OCI-LY7 (cell line): ENCODE data around the gene TGIF2. TPM values are rescaled to one million over a fixed set of nuclear protein-coding genes. Genes with fewer than 3 reads are reported as not detected.

Experiments
- BruUV-seq: library from RNA; stranded (reverse); fragments of 400-500 nt; replicated peaks from 2 replicates; lab custom pipeline; 2021; lab: Mats Ljungman, UMichigan
- CTCF ChIA-PET: fragments of 300-600 bp; sonication (Branson Sonifier 250); formaldehyde crosslinking; loops from one replicate; lab custom pipeline; 2022; ENCODE audit warnings: antibody characterized with exemption; ENCODE audit not compliant: unreplicated experiment; lab: Charles Lee
- POLR2A ChIA-PET: fragments of 300-600 bp; sonication (Branson Sonifier 250); formaldehyde crosslinking; loops from one replicate; lab custom pipeline; 2022; ENCODE audit warnings: antibody characterized with exemption; lab: Charles Lee
- DNase-seq: peaks from one replicate; pipeline ENCODE4 v3.0.0-alpha.2; 2015; ENCODE audit warnings: low spot score
- H2AFZ ChIP-seq: fragments of 200-600 bp; sonication (generic), shearing (Covaris generic); 2 replicates; pipeline ENCODE4 v1.6.1; 2014; ENCODE audit warnings: mild to moderate bottlenecking, antibody characterized with exemption, low read length, moderate library complexity
- H3K27ac ChIP-seq: fragments of 200-600 bp; sonication (generic); 2 replicates; pipeline ENCODE4 v1.5.1; 2014; ENCODE audit warnings: mixed run types, low read depth, mild to moderate bottlenecking, moderate library complexity, low read length, inconsistent platforms; ENCODE audit not compliant: poor library complexity, severe bottlenecking
- H3K36me3 ChIP-seq: fragments of 200-600 bp; sonication (generic); 2 replicates; pipeline ENCODE4 v1.6.1; 2014; ENCODE audit warnings: mild to moderate bottlenecking, antibody characterized with exemption, low read length, moderate library complexity, mixed read lengths; ENCODE audit not compliant: insufficient read depth
- H3K4me1 ChIP-seq: fragments of 200-600 bp; sonication (generic); 2 replicates; pipeline ENCODE4 v1.5.1; 2014; ENCODE audit warnings: mild to moderate bottlenecking, low read length; ENCODE audit not compliant: insufficient read depth, poor library complexity, severe bottlenecking
- H3K4me2 ChIP-seq: fragments of 200-600 bp; sonication (generic); 2 replicates; pipeline ENCODE4 v1.6.1; 2014; ENCODE audit warnings: mild to moderate bottlenecking, low read length
- H3K4me3 ChIP-seq: fragments of 200-600 bp; sonication (generic); 2 replicates; pipeline ENCODE4 v1.5.1; 2014; ENCODE audit warnings: mild to moderate bottlenecking, low read depth, low read length; ENCODE audit not compliant: poor library complexity, severe bottlenecking
- H3K79me2 ChIP-seq: fragments of 200-600 bp; sonication (generic); 2 replicates; pipeline ENCODE4 v1.6.1; 2016; ENCODE audit warnings: low read depth, mild to moderate bottlenecking, low read length, moderate library complexity, mixed read lengths; ENCODE audit not compliant: insufficient read depth
- H3K9me2 ChIP-seq: fragments of 200-600 bp; sonication (generic); 2 replicates; pipeline ENCODE4 v1.6.1; 2016; ENCODE audit warnings: mild to moderate bottlenecking, low read length, mixed read lengths; ENCODE audit not compliant: insufficient read depth
- H3K9me3 ChIP-seq: fragments of 200-600 bp; sonication (generic); 2 replicates; pipeline ENCODE4 v1.6.1; 2014; ENCODE audit warnings: mild to moderate bottlenecking, mixed run types, low read length, mixed read lengths
- H4K20me1 ChIP-seq: fragments of 200-600 bp; sonication (generic); 2 replicates; pipeline ENCODE4 v1.6.1; 2014; ENCODE audit warnings: mild to moderate bottlenecking, antibody characterized with exemption, low read length, moderate library complexity, mixed read lengths; ENCODE audit not compliant: insufficient read depth
- CTCF ChIP-seq: fragments of 200-600 bp; sonication (generic); conservative IDR thresholded peaks from 2 replicates; pipeline ENCODE4 v1.5.1; 2014; ENCODE audit warnings: mild to moderate bottlenecking, antibody characterized with exemption, low read length, moderate library complexity, mixed read lengths
- EZH2phosphoT487 ChIP-seq: fragments of 200-600 bp; sonication (generic); IDR thresholded peaks from 2 replicates; pipeline ENCODE4 v1.6.1; 2018; ENCODE audit warnings: low read depth, borderline replicate concordance, mild to moderate bottlenecking, mixed run types, antibody characterized with exemption, low read length, moderate library complexity, mixed read lengths
- intact Hi-C: fragments of 100-400 bp; cut with micrococcal nuclease; formaldehyde crosslinking; loops from one replicate; pipeline ENCODE4 v1.10.0; 2022; ENCODE audit not compliant: unreplicated experiment
- total RNA-seq, 2 experiments: library from RNA; depleted of rRNA in 1 of 2; stranded (reverse); fragments of >200 nt in 1 of 2; shearing (Covaris generic) in 1 of 2; gene quantifications; 2 replicates each; pipeline ENCODE4 v1.2.3, GENCODE V29; 2014 to 2022

Gene TGIF2
- total RNA-seq, 2 experiments from 2014 or later, result 41.3 to 45.2 TPM

DNA sequence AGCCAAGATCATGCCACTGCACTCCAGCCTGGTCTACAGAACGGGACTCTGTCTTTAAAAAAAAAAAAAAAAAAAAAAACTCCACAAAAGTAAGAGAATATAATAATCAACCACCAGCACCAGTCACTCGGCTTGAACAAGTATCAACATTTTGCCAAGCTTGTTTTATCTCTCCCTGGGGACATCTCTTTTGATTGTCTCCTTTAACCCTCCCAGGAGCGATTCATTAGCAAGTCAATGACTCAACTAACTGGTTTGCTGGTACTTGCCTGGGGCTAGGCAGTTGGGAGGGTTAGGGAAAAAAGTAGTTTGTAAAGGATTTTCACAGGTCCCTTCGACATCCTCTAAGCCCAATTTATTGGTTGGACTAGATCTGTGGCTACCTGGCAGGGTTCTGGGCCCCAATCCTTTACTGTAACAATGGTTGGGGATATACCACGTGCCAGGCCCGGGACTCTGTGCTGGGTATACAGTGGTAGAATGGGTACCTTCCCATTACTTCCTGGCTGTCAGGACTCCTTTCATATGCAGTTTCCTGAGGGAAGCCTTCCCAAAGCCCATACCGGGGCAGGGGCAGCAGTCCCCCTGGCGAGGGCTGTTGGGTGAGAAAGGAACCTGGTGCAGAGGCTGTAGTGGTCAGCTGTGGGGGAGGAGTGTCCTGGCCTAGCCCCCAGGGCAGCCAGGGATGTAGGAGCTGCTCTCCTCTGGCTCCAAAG, 12.2 kb downstream of the TGIF2 start:
- no TSS peak for BruUV-seq

GRCh38 chr20:36587388-36588070, 14.1 kb downstream of the TGIF2 start:
- CTCF ChIA-PET, result no interaction called here
- H4K20me1 ChIP-seq, result no peaks in the 10 kb centered on the region
- no peaks in the 10 kb centered on the region for H3K79me2 ChIP-seq
- H3K4me1 ChIP-seq, result peaks cover 13% of the 10 kb centered on the region
- H3K36me3 ChIP-seq, result peaks cover 83% of the 10 kb centered on the region
- no peak overlapping the region for H3K4me3 ChIP-seq
- no peak overlapping the region for H3K4me2 ChIP-seq
- DNase-seq, result no peak
- H3K9me2 ChIP-seq, result no peaks in the 10 kb centered on the region
- POLR2A ChIA-PET, result interaction anchor here (0.6 to 0.9 kb wide), 3 partner anchors 11 to 106 kb away, joined by 3 to 5 read pairs (median 4); no protein-coding TSS in a partner anchor
- no peaks in the 10 kb centered on the region for H3K9me3 ChIP-seq
- H3K27ac ChIP-seq, result no peak overlapping the region
- no peak overlapping the region for H2AFZ ChIP-seq
- intact Hi-C loops, result no loop called here
- BruUV-seq, result no TSS peak
- TF ChIP-seq EZH2phosphoT487 (no peak), CTCF (no peak)

More for the DNA sequence above, 12.2 kb downstream of the TGIF2 start:
- Histone ChIP-seq H3K36me3 (peaks cover 83% of the 10 kb centered on the region), H3K9me3 (no peaks in the 10 kb centered on the region), H3K4me1 (no peaks in the 10 kb centered on the region), H3K79me2 (no peaks in the 10 kb centered on the region), H3K9me2 (no peaks in the 10 kb centered on the region), H2AFZ (no peak overlapping the region), H3K4me2 (no peak overlapping the region), H4K20me1 (no peaks in the 10 kb centered on the region), H3K27ac (no peak overlapping the region), H3K4me3 (no peak overlapping the region)
- DNase-seq, result no peak
- POLR2A ChIA-PET, result interaction anchor here (0.6 to 1.1 kb wide), 2 partner anchors 16 to 121 kb away, joined by 3 read pairs; no protein-coding TSS in a partner anchor
- TF ChIP-seq CTCF, result no peak
- no peak for TF ChIP-seq EZH2phosphoT487
- intact Hi-C loops, result no loop called here
- CTCF ChIA-PET, result no interaction called here
